ENCODE data around the gene MCUR1. TPM values are rescaled to one million over a fixed set of nuclear protein-coding genes. Genes with fewer than 3 reads are reported as not detected.
"Not testable (repeated sequence)": the region's sequence is repeated elsewhere in the genome, so short reads cannot be mapped to it uniquely, and the experiment has no call there.

The MCUR1 gene
- total RNA-seq, 1 donor from 2014 or later = 25.3 TPM

DNA sequence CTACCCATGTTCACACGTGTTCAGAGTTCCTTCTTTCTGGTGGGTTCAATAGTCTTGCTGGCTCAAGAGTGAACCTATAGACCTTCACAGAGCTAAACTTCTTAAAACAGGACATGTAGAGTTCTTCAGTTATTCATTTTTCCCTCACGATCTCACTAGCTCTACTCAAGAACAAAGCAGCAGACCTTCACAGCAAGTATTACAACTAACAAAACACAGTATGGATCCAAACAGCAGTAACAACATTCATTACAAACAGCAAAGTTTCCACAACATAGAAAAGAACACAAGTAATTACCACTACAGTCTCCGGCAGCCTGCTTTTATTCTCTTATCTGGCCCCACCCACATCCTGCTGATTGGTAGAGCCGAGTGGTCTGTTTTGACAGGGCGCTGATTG lies 39.5 kb upstream of the MCUR1 start:
- no peaks in the 10 kb centered on the region for H3K36me3 Mint-ChIP-seq
- H3K4me1 Mint-ChIP-seq (ENCODE audit: unreplicated experiment) = peaks cover 1% of the 10 kb centered on the region
- no peak for DNase-seq (ENCODE audit: extremely low spot score, unreplicated experiment)

GRCh38 chr6:13851803-13852202 lies 37.4 kb upstream of the MCUR1 start:
- TF ChIP-seq, protein P1, sequence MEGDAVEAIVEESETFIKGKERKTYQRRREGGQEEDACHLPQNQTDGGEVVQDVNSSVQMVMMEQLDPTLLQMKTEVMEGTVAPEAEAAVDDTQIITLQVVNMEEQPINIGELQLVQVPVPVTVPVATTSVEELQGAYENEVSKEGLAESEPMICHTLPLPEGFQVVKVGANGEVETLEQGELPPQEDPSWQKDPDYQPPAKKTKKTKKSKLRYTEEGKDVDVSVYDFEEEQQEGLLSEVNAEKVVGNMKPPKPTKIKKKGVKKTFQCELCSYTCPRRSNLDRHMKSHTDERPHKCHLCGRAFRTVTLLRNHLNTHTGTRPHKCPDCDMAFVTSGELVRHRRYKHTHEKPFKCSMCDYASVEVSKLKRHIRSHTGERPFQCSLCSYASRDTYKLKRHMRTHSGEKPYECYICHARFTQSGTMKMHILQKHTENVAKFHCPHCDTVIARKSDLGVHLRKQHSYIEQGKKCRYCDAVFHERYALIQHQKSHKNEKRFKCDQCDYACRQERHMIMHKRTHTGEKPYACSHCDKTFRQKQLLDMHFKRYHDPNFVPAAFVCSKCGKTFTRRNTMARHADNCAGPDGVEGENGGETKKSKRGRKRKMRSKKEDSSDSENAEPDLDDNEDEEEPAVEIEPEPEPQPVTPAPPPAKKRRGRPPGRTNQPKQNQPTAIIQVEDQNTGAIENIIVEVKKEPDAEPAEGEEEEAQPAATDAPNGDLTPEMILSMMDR (conservative IDR thresholded peaks at IDR 0.05) = no peak
- H3K4me3 Mint-ChIP-seq = no peak overlapping the region
- no peak for DNase-seq (ENCODE audit: extremely low spot score, unreplicated experiment)
- no peak overlapping the region for H3K27ac Mint-ChIP-seq
- H3K9me3 Mint-ChIP-seq = no peaks in the 10 kb centered on the region
- no peaks in the 10 kb centered on the region for H3K36me3 Mint-ChIP-seq
- no peaks in the 10 kb centered on the region for H3K27me3 Mint-ChIP-seq
- H3K4me1 Mint-ChIP-seq (ENCODE audit: unreplicated experiment) = peaks cover 9% of the 10 kb centered on the region

More for the DNA sequence above, 39.5 kb upstream of the MCUR1 start:
- TF ChIP-seq, protein P1 (conservative IDR thresholded peaks at IDR 0.05) = no peak
- no peaks in the 10 kb centered on the region for H3K9me3 Mint-ChIP-seq
- H3K27ac Mint-ChIP-seq = no peak overlapping the region
- no peak overlapping the region for H3K4me3 Mint-ChIP-seq
- no peaks in the 10 kb centered on the region for H3K27me3 Mint-ChIP-seq

GRCh38 chr6:13851330-13851729 lies 37.0 kb upstream of the MCUR1 start:
- TF ChIP-seq, protein P1 (conservative IDR thresholded peaks at IDR 0.05) = no peak
- Mint-ChIP-seq H3K36me3 (no peaks in the 10 kb centered on the region), H3K27ac (no peak overlapping the region), H3K4me3 (no peak overlapping the region), H3K27me3 (no peaks in the 10 kb centered on the region), H3K9me3 (no peaks in the 10 kb centered on the region), H3K4me1 (ENCODE audit: unreplicated experiment) (peaks cover 11% of the 10 kb centered on the region)
- DNase-seq (ENCODE audit: extremely low spot score, unreplicated experiment) = peak; percentile 4

DNA sequence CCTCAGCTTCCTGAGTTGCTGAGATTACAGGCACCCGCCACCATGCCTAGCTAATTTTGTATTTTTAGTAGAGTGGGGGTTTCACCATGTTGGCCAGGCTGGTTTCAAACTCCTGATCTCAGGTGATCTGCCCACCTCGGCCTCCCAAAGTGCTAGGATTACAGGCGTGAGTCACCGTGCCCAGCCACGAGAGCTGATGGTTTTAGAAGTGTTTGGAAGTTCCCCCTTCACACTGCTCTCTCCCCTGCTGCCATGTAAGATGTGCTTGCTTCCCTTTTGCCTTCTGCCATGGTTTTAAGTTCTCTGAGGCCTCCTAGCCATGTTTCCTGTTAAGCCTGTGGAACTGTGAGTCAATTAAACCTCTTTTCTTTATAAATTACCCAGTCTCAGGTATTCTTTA lies 36.3 kb upstream of the MCUR1 start:
- not testable (repeated sequence) for H3K9me3 Mint-ChIP-seq; H3K27ac Mint-ChIP-seq; DNase-seq (ENCODE audit: extremely low spot score, unreplicated experiment); H3K36me3 Mint-ChIP-seq; H3K27me3 Mint-ChIP-seq; H3K4me3 Mint-ChIP-seq
- H3K4me1 Mint-ChIP-seq (ENCODE audit: unreplicated experiment) = peaks cover 11% of the 10 kb centered on the region

- H3K27ac Mint-ChIP-seq = no peak overlapping the region
- no peak for DNase-seq (ENCODE audit: extremely low spot score, unreplicated experiment)
- H3K9me3 Mint-ChIP-seq = no peaks in the 10 kb centered on the region
- H3K4me1 Mint-ChIP-seq (ENCODE audit: unreplicated experiment) = peaks cover 11% of the 10 kb centered on the region
- H3K27me3 Mint-ChIP-seq = no peaks in the 10 kb centered on the region
- TF ChIP-seq, protein P1 (conservative IDR thresholded peaks at IDR 0.05) = no peak
- no peaks in the 10 kb centered on the region for H3K36me3 Mint-ChIP-seq
- no peak overlapping the region for H3K4me3 Mint-ChIP-seq
Observed at GRCh38 chr6:13848522-13849150, 34.3 kb upstream of the MCUR1 start.

GRCh38 chr6:13847326-13848050 lies 33.1 kb upstream of the MCUR1 start:
- Mint-ChIP-seq H3K4me1 (ENCODE audit: unreplicated experiment) (peaks cover 11% of the 10 kb centered on the region), H3K4me3 (no peak overlapping the region), H3K9me3 (no peaks in the 10 kb centered on the region), H3K27ac (no peak overlapping the region), H3K36me3 (no peaks in the 10 kb centered on the region), H3K27me3 (no peaks in the 10 kb centered on the region)
- no peak for DNase-seq (ENCODE audit: extremely low spot score, unreplicated experiment)
- TF ChIP-seq, protein P1 (conservative IDR thresholded peaks at IDR 0.05) = no peak
